ENCODE results near the gene RBP4. TPM values are rescaled to one million over a fixed set of nuclear protein-coding genes. Genes with fewer than 3 reads are reported as not detected.

RBP4 gene
- total and polyA plus RNA-seq, 12 donors = 0.37 to 30.0 (median 4.9) TPM; not detected in 2

DNA sequence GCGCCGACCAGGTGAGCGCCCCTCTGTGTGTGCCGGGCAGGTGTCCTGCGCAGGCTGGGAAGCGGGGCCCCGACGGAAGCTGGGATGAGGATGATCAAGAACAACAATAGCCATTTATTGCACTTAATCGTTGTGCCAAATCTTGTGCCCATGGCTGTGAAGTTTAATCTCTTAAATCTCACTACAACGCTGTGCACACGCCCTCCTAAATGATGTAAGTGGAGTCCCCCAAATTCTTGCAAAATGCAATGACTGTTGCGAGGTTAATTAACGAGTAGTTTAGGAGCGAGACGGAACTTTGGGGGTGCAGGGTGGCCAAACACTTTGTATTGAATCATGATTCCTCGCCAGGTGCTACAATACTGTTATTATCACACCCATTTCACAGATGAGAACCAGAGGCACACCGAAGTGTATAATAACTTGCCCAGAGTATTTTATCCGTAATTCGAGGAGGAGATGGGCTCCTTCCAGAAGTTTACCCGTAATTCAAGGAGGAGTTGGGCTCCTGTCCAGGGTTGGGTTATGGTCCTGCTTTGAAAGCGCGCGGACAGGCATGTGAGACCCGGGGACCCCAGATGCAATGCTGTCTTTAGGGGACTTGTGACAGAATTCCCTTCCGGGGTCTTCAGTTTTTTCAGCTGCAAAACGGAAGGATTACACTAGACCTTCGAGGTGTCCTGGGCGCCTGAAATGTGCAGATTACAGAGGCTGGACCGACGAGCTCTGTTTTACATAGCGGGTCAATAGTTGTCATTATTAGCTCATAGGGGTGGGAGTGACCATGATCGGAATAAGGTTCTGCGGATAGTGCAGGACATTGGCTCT, 33.5 kb downstream of the RBP4 start:
- peaks cover 0 to 21% (median 6%) of the 10 kb centered on the region in 9 donors for H3K4me1 ChIP-seq
- intact Hi-C loops (cut with DNase I) = no loop called here
- H3K36me3 ChIP-seq = no peaks in the 10 kb centered on the region
- TF ChIP-seq, protein P1, sequence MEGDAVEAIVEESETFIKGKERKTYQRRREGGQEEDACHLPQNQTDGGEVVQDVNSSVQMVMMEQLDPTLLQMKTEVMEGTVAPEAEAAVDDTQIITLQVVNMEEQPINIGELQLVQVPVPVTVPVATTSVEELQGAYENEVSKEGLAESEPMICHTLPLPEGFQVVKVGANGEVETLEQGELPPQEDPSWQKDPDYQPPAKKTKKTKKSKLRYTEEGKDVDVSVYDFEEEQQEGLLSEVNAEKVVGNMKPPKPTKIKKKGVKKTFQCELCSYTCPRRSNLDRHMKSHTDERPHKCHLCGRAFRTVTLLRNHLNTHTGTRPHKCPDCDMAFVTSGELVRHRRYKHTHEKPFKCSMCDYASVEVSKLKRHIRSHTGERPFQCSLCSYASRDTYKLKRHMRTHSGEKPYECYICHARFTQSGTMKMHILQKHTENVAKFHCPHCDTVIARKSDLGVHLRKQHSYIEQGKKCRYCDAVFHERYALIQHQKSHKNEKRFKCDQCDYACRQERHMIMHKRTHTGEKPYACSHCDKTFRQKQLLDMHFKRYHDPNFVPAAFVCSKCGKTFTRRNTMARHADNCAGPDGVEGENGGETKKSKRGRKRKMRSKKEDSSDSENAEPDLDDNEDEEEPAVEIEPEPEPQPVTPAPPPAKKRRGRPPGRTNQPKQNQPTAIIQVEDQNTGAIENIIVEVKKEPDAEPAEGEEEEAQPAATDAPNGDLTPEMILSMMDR (IDR thresholded peaks at IDR 0.05) = no peak
- DNase-seq = no peak
- no peaks in the 10 kb centered on the region for H3K9me3 ChIP-seq
- H3K27me3 ChIP-seq = peaks cover 12 to 83% (median 62%) of the 10 kb centered on the region in 7 donors
- H3K27ac ChIP-seq = no peak overlapping the region
- 10 to 11% methylated on average over 33 of the region's 33 CpGs for WGBS, 2 donors
- peak overlapping the region in 8 of 10 donors; percentile 18 to 43 (median 34) for H3K4me3 ChIP-seq
- no peak for ATAC-seq

DNA sequence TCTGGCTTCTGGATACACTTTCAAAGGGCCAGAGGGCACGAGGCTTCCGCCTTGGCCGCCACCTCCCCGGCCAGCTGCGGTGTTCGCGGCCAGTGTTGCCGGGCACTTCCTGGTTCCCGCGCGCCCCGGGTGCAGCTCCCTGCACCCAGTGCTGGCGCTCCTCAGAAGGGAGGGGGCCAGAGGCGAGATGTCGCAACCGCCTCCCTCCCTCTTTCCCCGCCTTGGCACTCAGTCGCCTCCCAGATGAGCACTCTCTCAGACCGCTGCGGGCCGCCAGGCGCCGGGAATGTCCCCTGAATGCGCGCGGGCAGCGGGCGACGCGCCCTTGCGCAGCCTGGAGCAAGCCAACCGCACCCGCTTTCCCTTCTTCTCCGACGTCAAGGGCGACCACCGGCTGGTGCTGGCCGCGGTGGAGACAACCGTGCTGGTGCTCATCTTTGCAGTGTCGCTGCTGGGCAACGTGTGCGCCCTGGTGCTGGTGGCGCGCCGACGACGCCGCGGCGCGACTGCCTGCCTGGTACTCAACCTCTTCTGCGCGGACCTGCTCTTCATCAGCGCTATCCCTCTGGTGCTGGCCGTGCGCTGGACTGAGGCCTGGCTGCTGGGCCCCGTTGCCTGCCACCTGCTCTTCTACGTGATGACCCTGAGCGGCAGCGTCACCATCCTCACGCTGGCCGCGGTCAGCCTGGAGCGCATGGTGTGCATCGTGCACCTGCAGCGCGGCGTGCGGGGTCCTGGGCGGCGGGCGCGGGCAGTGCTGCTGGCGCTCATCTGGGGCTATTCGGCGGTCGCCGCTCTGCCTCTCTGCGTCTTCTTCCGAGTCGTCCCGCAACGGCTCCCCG, 34.4 kb downstream of the RBP4 start, which contains the start of gene FFAR4:
Gene FFAR4, plus strand, starts transcription at position 231 of the 842 bp plus-strand sequence. Its CDS starts 56 bp downstream, at position 287.
- Histone ChIP-seq H3K9me3 (no peaks in the 10 kb centered on the region), H3K36me3 (no peaks in the 10 kb centered on the region), H3K4me1 (peaks cover 0 to 19% (median 6%) of the 10 kb centered on the region in 9 donors), H3K4me3 (peak within 1 kb of the TSS; percentile 4 to 43 (median 30)), H3K27ac (no peak within 1 kb of the TSS), H3K27me3 (peaks cover 12 to 83% (median 62%) of the 10 kb centered on the region in 7 donors)
- 1% methylated on average over 85 of the region's 85 CpGs for WGBS, 2 donors
- peak; percentile 57 to 85 (median 71) for ATAC-seq
- TF ChIP-seq, protein P1 (IDR thresholded peaks at IDR 0.05) = no peak
- peak; percentile 14 to 56 for DNase-seq
- intact Hi-C loops (cut with DNase I) = no loop called here

DNA sequence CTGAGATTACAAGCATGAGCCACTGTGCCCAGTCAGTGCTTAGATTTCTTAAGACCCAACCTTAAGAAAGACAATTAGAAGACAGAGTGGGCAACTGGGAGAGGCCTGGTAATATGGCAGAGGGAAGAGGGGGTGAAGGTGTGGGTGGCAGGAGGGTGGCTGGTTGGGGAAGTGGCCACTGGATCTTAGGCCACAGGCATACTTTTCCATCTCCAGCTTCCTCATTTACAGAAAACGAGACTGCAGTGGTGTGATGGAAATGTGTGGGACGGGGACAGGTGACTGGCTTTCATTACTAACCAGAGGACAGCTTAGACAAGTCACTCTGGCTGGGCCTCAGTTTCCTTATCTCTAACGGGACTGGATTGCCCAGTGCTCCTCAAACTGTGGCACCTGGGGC, 35.6 kb downstream of the RBP4 start:
- no peak overlapping the region for H3K4me3 ChIP-seq
- no peak overlapping the region for H3K27ac ChIP-seq
- intact Hi-C loops (cut with DNase I) = no loop called here
- 59 to 60% methylated on average over 3 of the region's 3 CpGs for WGBS, 2 donors
- H3K4me1 ChIP-seq = peaks cover 0 to 19% (median 6%) of the 10 kb centered on the region in 9 donors
- DNase-seq (no peak), ATAC-seq (no peak)
- TF ChIP-seq, protein P1 (IDR thresholded peaks at IDR 0.05) = no peak
- peaks cover 12 to 74% (median 55%) of the 10 kb centered on the region in 7 donors for H3K27me3 ChIP-seq
- no peaks in the 10 kb centered on the region for H3K9me3 ChIP-seq
- H3K36me3 ChIP-seq = no peaks in the 10 kb centered on the region

- ATAC-seq (no peak), DNase-seq (no peak)
- 85 to 95% methylated on average over 6 of the region's 6 CpGs for WGBS, 2 donors
- Histone ChIP-seq H3K27ac (no peak overlapping the region), H3K4me3 (no peak overlapping the region), H3K36me3 (no peaks in the 10 kb centered on the region), H3K4me1 (peaks cover 0 to 5% (median 0%) of the 10 kb centered on the region in 9 donors), H3K27me3 (peaks cover 0 to 29% (median 7%) of the 10 kb centered on the region in 7 donors), H3K9me3 (peaks cover 0 to 7% (median 0%) of the 10 kb centered on the region in 11 donors)
- TF ChIP-seq, protein P1 (IDR thresholded peaks at IDR 0.05) = no peak
- intact Hi-C loops (cut with DNase I) = no loop called here
Measured at GRCh38 chr10:93560541-93560940, 40.5 kb downstream of the RBP4 start.
